Adrenal gland (tissue), 5 donors: ENCODE measurements around the gene ARID3C.

Experiments
- POLR2A ChIP-seq, 2 donors: fragments of 450-650 bp; IDR thresholded peaks; one replicate each; pipeline ENCODE4 v1.6.1; 2017; ENCODE audit warnings: antibody characterized with exemption in 2 of 2, mild to moderate bottlenecking in 2 of 2, moderate library complexity in 1 of 2
- TF ChIP-seq, protein P1 (sequence below), 6 experiments: fragments of 450-650 bp in 4 of 6; fragments of 200-600 bp in 2 of 6; sonication (generic) in 1 of 6; IDR thresholded peaks; 1 replicate in 5 of 6; 2 replicates in 1 of 6; pipeline versions ENCODE4 v1.5.1 to v1.8.0; 2016 to 2021; ENCODE audit warnings: antibody characterized with exemption in 6 of 6, mild to moderate bottlenecking in 2 of 6, moderate library complexity in 1 of 6
- donor health status: DM: no; HTN: no; CAD: no.

DNA sequence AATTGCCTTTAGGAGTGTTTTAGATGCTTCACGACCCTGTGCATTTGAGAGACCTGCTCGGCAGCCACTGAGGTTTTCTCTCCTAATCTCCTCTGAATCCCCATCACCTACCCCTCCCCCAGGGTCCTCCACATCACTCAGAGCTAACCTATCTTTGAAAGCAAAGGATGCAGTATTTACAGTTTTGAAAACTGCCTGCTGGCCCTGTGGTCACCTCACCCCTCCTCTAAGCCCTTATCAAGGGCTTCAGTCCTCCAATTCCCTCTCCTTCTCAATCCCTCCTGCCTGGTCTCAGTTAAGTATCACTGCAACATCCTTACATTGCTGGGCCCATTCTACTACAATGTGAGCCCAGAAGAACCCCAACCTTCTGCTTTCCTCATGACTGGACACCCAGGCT lies 21.5 kb downstream of the ARID3C start:
- no peak for TF ChIP-seq POLR2A (IDR thresholded peaks at IDR 0.05)
- TF ChIP-seq, protein P1, sequence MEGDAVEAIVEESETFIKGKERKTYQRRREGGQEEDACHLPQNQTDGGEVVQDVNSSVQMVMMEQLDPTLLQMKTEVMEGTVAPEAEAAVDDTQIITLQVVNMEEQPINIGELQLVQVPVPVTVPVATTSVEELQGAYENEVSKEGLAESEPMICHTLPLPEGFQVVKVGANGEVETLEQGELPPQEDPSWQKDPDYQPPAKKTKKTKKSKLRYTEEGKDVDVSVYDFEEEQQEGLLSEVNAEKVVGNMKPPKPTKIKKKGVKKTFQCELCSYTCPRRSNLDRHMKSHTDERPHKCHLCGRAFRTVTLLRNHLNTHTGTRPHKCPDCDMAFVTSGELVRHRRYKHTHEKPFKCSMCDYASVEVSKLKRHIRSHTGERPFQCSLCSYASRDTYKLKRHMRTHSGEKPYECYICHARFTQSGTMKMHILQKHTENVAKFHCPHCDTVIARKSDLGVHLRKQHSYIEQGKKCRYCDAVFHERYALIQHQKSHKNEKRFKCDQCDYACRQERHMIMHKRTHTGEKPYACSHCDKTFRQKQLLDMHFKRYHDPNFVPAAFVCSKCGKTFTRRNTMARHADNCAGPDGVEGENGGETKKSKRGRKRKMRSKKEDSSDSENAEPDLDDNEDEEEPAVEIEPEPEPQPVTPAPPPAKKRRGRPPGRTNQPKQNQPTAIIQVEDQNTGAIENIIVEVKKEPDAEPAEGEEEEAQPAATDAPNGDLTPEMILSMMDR (IDR thresholded peaks at IDR 0.05): no peak
